Stimulated activated CD8-positive, alpha-beta memory T cell treated with anti-CD3 and anti-CD28 coated beads, Interleukin-15, amount 100 ng/mL, for 1 hour (primary cell): ENCODE data around the gene MEGF11.

Experiments
- DNase-seq: peaks from one replicate; pipeline ENCODE4 v3.0.0-alpha.2; 2020; ENCODE audit warnings: low read depth

The MEGF11 gene

GRCh38 chr15:66139591-66140207 is 113.9 kb downstream of the MEGF11 start:
- no peak for DNase-seq

DNA sequence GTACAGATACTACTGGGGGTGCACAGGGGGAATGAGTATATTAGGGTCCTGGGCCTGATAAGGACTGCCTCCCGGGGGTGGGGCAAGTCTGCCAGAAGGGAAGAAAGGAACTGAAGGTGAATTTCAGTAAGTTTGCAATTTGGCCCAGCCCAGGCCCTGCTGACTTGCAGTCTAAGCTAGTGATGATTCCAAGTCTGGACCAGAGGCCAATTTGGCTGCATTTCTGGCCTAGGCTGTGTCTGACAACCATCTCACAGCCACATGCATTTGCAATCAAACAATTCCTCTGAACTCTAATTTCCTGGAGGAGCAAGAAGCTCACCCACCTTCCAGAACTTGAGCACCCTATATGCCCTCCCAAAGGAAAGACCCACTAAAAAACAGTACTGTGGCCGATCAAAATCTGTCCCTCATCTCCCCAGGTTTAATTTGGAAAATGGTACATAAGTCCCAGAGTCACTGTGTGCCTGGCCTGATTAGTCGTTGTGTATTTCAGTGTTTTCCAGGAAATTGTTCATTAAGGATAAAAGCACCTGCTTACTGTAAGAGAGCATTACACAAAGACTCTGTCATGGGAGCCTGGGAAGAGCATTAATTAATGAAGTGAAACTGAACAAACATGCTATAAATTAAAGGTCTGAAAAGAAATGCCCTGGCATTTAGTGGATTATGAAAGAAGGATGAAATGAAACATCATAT is 114.5 kb downstream of the MEGF11 start:
- no peak for DNase-seq

DNA sequence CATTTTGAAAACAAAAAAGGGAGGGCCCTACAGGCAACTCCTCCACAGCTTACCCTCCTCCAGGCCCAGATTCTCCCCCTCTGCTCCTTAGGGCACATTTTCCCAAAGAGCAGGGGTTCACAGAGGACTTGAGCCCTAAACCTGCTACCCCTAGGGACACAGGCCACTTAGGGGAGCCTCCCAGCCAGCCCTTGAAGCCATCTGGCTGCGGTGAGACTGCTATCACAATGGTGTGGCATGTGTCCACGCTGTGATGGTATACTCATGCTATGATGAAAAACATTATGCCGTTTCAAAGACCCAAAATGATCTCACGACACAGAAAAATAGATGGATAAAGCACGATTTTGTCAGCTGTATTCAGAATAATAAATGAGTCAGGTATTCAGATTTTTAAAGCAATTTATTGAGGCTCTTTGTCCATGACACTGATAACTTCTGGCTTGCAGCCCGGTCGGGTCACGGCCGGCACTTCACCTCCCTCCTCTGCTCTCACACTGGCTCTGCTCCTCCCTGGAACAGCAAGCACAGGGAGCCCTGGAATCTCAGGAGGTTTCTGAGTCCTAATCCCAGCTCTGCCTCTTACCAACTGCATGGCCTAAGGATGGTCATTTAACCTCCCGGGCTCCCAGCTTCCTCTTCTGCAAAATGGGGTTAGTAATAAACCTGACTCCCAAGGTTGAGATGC is 115.3 kb downstream of the MEGF11 start:
- no peak for DNase-seq

DNA sequence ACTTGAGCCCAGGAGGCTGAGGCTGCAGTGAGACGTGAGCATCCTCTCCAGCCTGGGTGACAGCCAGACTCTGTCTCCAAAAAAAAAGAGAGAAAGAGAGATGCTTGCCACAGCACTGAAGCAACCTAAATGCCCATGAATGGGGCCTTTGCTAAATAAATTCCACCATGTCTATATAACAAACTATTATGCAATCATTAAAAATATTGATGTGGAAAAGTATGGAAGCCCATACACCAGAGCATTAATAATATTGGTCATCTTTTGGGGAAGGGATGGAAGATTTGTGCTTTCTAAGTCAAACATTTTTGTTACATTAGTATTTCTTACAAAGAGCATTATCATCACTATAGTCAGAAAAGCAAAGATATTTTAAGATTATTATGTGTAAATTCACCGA is 116.6 kb downstream of the MEGF11 start:
- DNase-seq, result no peak

- DNase-seq, result no peak
Measured at GRCh38 chr15:66135664-66136063, 117.9 kb downstream of the MEGF11 start.

DNA sequence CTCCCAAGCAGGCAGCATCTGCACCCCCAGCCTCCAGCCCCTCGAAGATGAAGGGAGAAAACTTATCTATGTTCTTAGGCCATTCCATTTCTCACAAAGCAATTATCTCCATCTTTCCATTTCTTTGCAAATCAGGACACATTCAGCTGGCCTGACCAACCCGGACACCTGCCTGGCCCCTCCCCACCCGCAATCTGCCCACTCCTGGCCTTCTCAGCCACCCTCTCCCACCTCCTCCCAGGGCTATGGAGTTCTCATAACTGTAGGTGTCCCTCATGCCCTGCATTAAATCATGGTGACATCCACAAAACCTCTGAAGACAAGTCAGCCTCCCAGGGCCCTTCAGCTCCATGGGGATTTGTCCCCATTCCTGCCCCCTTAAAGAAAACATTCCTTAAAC is 119.3 kb downstream of the MEGF11 start:
- DNase-seq, result no peak

DNA sequence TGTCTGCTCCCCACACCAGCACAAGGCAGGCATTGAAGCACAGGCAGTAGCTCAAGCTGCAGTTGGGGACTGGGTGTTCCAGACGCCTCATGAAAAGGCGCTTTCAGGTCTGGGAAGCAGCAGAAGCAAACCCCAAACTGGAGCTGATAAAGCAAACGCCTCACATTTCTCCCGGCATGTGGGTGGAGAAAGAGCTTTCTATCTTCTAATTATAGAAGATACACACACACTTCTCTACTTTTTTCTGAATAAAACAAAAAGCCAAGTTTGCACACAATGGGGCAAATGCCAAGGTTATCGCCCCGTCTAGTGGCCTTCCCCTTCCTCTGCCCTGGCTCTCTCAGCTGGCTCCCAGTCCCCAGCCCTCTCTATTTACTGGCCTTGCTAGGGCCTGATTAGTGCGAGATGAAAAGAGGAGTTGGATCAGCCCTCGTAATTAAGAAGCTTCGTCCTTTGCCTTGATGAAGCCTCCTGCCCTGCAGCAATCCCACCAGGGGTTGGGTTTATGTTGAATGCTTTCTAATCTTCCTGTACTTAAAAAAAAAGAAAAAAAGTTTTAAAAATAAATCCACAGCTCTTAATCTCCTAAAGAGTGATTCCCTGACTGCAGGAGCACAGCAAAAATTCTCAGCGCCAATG is 120.2 kb downstream of the MEGF11 start:
- DNase-seq, result no peak

DNA sequence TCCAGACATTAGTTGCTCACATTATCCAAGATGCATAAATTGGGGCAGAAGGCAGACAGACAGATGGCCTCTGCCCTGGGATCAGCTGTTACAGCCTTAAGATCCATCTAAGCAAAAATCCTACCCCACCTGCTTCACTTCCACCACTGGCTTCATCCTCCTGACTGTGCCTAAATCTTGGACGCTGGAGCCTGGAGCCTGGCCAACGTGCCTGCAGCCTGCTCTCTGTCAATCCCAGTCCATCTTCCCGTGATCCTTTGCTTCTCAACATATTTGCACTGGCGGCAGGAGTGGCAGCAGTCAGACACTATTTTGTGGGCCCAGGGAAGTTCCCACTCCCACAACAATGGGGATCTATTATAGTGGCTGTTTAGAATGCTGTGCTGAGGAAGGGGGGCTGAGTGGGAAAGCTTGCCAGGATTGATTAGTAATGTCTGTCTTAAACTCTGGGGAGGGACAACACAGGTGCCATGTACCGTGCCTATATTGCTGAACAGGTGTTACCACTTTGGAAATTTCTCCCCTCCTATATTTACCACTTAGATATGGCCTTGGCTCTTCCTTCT is 121.2 kb downstream of the MEGF11 start:
- DNase-seq, result no peak

GRCh38 chr15:66131831-66132230 is 121.7 kb downstream of the MEGF11 start:
- no peak for DNase-seq

DNA sequence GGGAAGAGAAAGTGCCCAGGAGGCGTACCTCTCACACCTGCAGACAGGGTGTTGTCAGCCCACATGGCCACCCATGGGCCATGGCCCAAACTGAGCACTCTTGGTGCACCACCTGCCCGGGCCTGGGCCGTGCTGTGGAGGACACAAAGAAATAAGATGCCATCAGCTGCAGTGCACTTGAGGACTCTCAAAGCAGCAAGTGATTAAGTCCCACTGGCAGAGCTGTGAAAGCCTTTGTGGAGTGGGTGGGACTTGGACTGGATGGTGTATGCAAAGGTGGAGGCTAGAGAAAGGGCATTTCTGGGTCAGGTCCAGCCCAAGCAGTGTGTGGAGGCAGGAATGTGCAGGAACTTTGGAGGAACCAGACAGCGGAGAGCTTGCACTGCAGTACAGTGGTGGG is 122.3 kb downstream of the MEGF11 start:
- DNase-seq, result no peak

DNA sequence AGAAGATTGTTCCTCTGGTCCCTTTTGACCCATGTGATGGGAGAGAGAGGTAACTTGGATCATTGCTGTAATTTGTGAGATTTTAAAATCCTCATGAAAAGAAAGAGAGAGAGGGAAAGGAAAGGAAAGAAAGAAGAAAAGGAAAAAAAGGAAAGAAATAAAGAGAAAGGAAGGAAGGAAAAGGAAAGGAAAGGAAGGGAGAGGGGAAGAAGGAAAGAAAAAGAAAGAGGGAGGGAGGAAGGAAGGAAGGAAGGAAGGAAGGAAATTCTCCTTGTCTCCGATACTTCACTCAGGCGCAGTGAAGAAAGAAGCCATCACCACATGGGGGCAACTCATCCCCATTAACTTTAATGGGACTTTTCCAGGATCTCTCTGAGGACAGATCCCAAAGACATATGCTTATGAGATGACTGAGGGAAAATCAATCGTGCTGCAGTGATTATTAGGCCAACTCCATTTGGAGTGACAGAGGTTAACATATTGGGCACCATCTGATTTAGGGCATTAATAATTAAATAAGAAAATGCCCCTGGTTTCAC is 123.0 kb downstream of the MEGF11 start:
- DNase-seq, result no peak

GRCh38 chr15:66129586-66129985 is 124.0 kb downstream of the MEGF11 start:
- no peak for DNase-seq

- no peak for DNase-seq
Measured at GRCh38 chr15:66128116-66128680, 125.4 kb downstream of the MEGF11 start.

GRCh38 chr15:66126456-66126855 is 127.1 kb downstream of the MEGF11 start:
- no peak for DNase-seq

GRCh38 chr15:66126031-66126441 is 127.5 kb downstream of the MEGF11 start:
- no peak for DNase-seq

GRCh38 chr15:66124651-66125050 is 128.9 kb downstream of the MEGF11 start:
- no peak for DNase-seq

DNA sequence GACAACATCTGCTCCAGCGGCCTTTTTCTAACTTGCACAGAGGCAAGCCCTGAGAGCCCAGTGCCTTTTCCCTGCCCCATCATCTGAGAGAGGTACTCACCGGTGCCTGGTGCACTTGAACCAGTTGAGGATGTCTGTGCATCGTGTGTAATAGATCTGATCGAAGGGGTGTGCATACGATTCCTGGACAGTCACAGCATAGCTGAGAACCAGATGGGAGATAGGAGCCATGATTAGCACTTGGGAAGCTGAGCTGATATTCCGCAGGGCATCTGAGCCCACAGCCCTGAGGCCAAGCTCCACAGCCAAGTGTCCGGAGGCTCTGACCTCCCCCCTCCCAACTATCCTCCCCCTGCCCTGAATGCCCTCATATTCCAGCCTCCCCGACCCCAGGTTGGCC is 129.8 kb downstream of the MEGF11 start:
- DNase-seq, result no peak

DNA sequence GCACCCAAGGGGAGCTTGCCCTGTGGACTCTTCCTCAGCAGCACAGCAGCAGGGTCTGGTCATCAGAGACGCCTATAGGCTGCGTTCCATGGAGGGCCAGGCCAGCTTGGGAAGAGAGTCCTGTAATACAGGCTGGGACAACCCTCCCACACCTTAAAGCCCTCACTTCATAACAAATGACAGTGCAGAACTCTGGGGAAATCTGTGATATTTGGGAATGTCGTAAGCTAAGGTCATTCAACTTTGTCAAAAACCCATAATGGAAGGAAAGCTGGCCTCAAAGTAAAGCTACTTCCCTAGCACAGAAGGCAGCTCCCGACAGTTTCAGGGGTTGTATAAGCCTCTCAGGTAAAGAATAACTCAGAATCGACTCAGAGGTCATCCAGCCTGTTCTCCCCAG is 133.1 kb downstream of the MEGF11 start:
- DNase-seq, result no peak

DNA sequence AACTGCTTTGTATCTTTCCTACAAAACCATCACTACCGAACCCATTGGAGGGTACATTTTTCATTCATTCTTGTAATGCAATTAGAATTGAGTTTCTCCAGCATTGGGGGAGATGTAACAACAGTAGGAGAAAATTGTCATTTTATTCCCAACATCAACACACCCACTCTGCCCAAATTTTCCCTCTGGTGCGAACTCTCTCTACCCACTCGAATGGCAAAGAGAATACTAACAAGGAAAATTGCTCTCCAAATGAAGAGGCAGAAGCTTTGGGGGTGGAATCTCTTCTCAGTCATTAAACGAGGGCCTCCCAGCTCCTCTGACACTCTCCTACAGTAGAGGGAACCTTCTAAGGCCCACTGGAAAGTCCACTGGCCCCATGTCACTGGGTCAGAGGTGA is 135.7 kb downstream of the MEGF11 start:
- DNase-seq, result no peak

- no peak for DNase-seq
Measured at GRCh38 chr15:66115568-66116206, 137.9 kb downstream of the MEGF11 start.

GRCh38 chr15:66114863-66115425 is 138.6 kb downstream of the MEGF11 start:
- no peak for DNase-seq
